Stimulated activated CD8-positive, alpha-beta memory T cell treated with anti-CD3 and anti-CD28 coated beads, Interleukin-15, amount 100 ng/mL, for 24 hours (primary cell): ENCODE results near the gene TM7SF3.
"Not testable (repeated sequence)": the region's sequence is repeated elsewhere in the genome, so short reads cannot be mapped to it uniquely, and the experiment has no call there.

Source experiments
- DNase-seq: peaks from one replicate; pipeline ENCODE4 v3.0.0-alpha.2; 2020; ENCODE audit warnings: low read depth

TM7SF3 gene

GRCh38 chr12:26978801-26979200, 35.4 kb downstream of the TM7SF3 start:
- no peak for DNase-seq

GRCh38 chr12:26976687-26977086, 37.5 kb downstream of the TM7SF3 start:
- no peak for DNase-seq

DNA sequence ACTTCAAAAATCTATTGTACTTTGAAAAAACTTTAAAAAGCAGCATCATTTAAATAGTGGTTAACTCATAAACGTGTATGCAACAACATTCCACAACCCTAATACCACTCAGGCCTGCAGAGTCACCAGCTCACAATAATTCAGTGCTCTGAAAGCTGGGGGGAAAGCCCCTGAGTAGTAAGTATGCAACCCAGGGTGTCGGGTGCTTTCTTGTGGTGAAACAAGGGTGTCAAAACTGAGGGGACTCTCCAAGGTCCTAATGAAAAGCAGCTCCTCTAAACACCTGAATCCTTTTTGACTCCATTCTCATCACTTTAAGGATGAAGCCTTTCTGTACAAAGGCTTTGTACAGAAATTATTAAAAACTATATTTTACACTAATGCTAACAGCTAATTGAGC, 42.2 kb downstream of the TM7SF3 start:
- DNase-seq: no peak

DNA sequence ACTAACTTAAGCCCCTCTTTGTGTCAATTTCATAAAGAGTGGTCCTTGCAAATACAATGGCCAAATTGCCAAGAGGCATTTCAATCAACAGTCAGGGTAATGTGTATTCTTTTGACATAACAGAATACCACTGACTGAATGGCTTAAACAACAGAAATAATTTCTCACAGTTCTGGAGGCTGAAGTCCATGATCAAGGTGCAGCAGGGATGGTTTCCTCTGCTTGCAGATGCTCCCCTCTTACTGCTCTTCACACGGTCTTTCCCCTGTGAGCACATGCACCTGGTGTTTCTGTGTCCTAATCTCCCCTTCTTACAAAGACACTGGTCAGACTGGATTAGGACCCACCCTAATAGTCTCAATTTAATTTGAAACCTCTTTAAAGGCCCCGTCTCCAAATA, 44.0 kb downstream of the TM7SF3 start:
- DNase-seq: no peak

- no peak for DNase-seq
Measured at GRCh38 chr12:26966842-26967241, 47.3 kb downstream of the TM7SF3 start.

DNA sequence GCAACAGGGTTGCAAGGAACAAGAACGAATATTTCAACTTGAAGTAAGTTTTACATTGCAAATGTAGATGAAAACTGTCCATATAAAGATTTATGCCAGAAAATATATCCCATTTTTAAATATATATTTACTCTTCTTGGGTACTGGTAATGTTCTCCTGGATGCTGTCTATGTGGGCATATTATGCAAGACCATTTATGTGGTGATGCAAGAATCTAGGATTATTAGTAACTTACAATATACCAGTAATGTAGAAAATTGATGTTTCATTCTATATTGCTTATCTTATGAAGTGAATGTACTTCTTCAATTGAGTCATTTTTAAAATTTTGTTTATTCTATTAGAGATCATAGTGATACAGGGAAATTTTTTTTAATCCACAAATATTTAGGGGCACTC, 50.8 kb downstream of the TM7SF3 start:
- DNase-seq: no peak

DNA sequence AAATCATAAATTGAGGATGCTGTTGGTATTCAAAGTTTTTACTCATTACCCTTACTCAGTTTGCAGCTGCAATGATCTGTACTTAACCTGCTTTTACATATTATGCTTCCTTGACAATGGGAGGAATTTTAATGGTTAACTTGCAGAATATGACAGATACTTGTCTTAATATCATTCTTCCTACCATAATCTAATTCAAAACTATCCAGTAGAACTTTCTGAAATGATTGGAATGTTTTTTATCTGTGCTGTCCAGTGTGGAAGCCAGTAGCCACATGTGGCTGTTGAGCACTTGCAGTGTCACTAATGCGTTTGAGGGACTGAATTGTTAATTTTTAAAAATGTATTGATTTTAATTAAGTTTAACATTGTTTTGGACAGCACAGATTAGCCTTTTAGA, 52.4 kb downstream of the TM7SF3 start:
- no peak for DNase-seq

- not testable (repeated sequence) for DNase-seq
Measured at GRCh38 chr12:26961391-26961790, 52.8 kb downstream of the TM7SF3 start.

- DNase-seq: no peak
Measured at GRCh38 chr12:26954027-26954426, 60.2 kb downstream of the TM7SF3 start.

DNA sequence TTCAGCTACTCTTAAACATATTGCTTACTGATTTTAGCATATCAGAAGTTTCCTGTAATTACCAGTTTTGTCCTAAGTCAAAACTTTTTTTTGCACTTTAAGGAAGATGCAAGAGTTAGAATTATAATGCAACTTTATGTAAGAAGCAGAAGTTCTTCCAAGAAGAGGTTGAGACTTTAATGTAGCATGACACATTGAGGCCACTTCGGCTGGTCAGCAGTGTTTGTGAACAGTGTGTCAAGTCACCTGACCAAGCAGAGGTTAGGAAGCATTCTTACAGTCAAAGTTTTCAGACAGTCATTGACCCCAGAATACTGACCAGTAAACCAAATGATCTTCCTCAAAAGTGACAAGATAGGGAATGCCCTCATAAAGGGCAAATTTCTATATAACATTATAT, 60.7 kb downstream of the TM7SF3 start:
- no peak for DNase-seq

DNA sequence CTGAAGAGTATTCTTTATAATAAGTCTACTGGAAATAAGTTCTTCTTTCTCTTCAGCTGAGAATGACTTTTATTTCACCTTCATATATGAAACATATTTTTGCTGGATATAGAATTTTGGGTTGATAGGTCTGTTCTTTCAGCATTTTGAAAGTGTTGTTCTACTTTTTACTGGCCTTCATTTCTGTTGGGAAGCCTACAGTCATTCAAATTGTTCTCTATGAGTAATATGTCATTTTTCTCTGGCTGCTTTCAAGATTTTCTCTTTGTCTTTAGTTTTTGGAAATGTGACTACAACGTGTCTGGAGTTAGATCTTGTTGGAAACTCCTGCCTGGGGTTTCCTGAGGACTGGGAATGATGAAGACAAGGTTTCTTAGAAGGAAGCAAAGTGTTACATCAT, 65.9 kb downstream of the TM7SF3 start:
- no peak for DNase-seq

DNA sequence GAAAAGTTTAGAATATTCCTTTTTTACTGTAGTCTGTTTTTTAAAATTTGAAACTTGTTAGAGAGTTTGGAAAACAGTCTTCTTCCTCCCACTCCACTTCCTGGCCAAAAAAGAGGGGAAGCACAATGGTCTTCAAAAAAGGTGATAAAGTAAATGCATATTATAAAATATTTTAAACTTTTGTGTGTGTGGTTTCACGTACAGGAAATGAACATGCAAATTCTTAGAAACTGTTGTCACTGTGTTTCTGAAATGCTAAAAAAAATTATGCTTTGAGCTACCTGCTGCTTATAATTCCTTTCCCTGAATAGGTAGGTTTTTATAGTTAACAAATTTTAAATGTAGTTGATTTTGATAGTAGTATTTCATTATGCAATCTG, 73.0 kb downstream of the TM7SF3 start:
- no peak for DNase-seq

DNA sequence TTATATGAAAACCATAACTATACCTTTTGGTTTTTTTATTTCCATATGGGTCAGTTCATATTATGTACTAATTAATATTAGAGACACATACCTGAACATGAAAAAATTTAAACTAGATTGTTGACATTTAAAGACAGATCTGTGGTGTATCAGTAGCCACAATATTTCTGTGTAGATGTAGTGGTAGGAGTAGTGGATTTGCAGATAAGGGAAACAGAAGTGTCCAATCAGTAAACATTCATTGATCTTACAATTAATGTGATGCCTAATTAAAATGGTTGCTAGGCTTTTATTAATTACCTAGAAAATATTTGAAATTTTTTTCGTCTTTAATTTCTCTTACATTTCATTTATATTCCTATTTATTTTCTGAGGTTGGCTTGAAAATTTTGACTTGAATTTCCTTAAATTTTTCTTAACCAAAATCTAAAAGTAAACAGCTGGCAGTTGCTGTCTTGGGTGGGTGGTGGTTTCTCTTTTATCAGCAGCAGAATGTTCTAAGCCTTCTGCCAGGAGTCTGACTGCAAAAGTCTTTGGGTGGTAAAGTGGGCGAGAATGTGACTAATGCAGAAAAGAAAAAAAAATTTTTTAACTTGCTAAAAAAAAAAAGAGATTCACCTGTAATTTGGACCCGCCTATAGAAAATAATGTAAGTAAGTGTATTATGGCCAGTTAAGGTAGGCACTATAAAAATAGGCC, 73.5 kb downstream of the TM7SF3 start:
- no peak for DNase-seq

DNA sequence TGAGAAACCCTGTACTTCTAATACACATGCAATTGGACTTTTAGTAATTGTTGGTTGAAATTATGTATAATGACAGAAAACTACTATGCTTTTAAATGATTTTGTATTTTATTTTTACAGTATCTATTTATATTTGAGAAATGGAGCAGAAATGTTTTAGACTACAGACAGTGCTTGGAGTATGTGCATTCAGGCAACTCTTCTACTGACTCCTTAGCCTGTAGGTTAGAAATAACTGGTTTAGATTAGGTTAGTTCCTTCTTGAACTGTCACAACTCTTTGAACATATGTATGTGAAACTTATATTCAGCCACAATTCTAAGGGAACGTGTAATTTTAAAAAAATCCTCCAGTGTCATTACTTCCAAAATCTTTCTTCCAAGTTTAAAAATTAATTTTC, 74.2 kb downstream of the TM7SF3 start:
- DNase-seq: no peak

DNA sequence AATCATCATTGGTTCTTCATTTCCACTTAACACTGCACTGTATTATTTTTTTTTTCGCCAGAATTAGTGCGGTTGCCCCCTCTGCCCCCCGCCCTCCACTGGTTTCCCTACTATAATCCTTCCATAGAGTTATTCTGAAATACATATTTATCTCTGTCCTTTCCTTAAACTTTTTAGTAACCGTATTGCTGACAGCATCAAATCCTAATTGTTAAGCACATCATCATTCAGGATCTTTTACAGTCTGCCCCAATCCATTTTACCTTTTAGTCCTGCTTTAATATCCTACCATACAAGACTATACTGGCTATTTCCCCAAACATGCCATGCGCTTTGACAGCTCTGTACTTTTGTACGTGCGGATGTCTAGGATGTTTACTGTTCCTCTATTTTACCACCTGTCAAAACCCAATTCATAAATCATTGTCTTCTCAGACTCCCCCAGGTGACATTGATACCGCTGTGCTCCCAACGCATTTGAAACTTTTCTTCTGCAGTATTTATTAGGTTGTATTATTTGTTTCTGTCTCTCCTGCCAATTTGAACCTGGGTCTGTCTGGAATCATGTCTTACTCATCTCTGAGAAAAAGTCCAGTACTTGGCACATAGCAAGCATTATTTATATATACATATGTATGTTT, 74.9 kb downstream of the TM7SF3 start:
- DNase-seq: no peak

DNA sequence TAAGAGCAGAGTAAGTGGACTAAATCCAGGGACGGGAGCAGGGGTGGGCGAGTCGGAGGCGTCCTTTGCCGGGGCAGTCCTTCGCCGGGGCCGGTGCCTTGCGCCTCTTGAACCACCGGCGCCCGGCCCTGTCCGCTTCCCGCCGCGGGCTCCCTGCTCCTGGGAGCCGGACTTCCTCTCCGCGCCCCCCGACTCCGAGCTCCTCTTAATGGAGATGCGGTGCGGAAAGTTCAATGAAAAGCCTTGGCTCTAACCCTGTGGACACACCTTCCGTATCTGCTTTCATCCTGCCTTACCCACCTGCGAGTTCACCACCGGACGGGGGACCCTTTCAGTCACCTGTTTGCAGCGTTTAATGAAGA, 75.5 kb downstream of the TM7SF3 start:
- DNase-seq: no peak

DNA sequence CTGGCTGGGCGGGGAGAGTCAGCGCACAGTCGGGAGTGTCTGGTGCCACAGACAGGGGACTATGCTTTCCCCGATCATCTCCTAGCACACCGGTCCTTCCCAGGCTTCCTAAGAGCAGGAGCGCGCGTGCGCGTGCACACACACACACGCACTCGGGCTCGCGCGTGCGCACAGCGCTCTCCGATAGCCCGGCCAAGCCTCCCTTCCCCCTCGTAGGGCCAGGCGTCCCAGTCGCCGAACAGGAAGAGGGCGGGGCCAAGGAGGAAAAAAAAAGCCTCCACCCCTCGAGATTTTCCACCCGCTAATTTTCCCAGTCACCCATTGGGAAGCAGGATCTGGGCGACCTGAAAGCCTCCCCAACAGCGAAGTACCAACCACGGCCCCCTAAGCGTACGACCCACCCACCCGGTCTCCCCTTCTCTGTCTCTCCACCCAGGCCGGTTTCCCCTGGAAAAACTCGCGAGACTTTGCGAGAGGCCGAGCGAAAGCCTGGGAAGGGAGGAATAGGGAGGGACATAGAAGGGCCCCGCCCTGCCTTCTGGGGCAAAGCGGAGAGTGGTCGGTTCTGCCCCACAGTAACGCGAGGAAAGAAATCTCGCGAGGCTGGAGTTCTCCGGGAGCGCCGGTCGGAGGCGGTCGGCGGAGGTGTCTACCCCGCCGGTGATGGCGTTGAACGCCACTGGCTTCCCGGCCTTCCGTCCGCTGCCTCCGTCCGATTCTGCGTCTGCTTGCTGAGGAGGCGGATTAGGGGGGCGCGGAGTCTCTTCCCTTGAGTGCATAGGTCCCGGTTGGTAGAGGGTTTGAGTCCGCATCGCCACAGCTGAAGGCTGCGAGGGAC, 76.1 kb downstream of the TM7SF3 start, which contains the start of the genes FGFR1OP2 and INTS13:
FGFR1OP2 (plus strand) TSS at position 608 of the 838 bp plus-strand sequence. CDS start 15,689 bp downstream, outside the sequence.
INTS13 (minus strand) TSS at position 119 of the 838 bp plus-strand sequence. CDS start 1,178 bp downstream, outside the sequence.
- DNase-seq: peak; percentile 82

DNA sequence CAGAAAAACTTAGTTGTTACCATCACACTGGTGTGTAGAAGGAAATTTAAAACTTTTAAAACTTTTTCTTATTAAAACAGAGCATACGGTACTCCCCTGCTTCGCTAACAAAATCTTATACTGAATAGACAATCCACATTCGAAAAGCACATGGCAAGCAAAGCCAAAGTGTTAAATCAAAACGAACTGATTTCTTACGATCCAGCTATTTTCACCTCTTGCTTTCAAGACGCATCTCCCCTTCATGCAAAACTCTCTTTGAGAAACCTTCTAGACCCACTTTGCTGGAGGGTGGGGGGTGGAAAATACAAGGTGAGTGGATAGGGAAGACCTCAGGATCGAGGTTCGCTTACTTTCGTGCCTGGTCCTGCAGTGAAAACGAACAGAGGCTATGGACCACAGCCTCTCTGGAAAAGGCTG, 76.7 kb downstream of the TM7SF3 start:
- no peak for DNase-seq

- no peak for DNase-seq
Measured at GRCh38 chr12:26936559-26937442, 77.4 kb downstream of the TM7SF3 start.

- no peak for DNase-seq
Measured at GRCh38 chr12:26935636-26936378, 78.4 kb downstream of the TM7SF3 start.

DNA sequence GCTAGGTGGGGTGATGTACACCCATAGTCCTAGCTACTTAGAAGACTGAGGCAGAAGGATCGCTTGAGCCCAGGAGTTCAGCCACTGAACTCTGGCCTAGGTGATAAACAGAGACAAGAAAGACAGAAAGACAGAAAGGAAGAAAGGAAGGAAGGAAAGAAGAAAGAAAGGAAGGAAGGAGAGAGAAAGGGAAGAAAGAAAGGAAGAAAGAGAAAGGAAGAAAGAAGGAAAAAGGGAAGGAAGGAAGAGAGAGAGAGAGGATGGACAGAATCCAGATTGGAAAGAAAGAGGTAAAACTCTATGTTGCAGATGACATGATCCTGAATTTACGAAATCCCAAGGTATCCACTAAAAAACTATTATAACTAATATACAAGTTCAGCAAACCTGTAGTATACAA, 84.6 kb downstream of the TM7SF3 start:
- no peak for DNase-seq
